Omental fat pad (tissue), 4 donors: ENCODE results near the gene TMEM120A. TPM values are rescaled to one million over a fixed set of nuclear protein-coding genes. Genes with fewer than 3 reads are reported as not detected.

ENCODE experiments used
- ATAC-seq: fragments of 150-250 bp; one replicate; pipeline ENCODE4 v1.9.1; 2016; ENCODE audit warnings: mild to moderate bottlenecking, moderate library complexity; ENCODE audit not compliant: low FRiP score
- DNase-seq: peaks from one replicate; pipeline ENCODE4 v3.0.0-alpha.2; 2019; ENCODE audit warnings: low spot score
- CTCF ChIP-seq, 3 donors: fragments of 450-650 bp; IDR thresholded peaks; one replicate each; pipeline ENCODE4 v1.5.1; 2016 to 2017; ENCODE audit warnings: antibody characterized with exemption in 3 of 3, mild to moderate bottlenecking in 3 of 3, moderate library complexity in 2 of 3
- total RNA-seq, 4 donors: library from RNA; depleted of rRNA; stranded (reverse); fragments of >200 nt; gene quantifications; one replicate each; pipeline ENCODE4 v1.1.0, GENCODE V29; 2016

TMEM120A gene
- total RNA-seq, 4 donors from 2014 or later: 34.9 to 104 (median 51.5) TPM

- ATAC-seq (no peak), DNase-seq (no peak)
- no peak for TF ChIP-seq CTCF (IDR thresholded peaks at IDR 0.05)
These were observed 6.4 kb downstream of the TMEM120A start for GRCh38 chr7:75987805-75988567.

- DNase-seq (no peak), ATAC-seq (no peak)
- TF ChIP-seq CTCF (IDR thresholded peaks at IDR 0.05): no peak
These were observed 7.2 kb downstream of the TMEM120A start for GRCh38 chr7:75987026-75987804.

GRCh38 chr7:75986147-75986781, 8.1 kb downstream of the TMEM120A start:
- no peak for TF ChIP-seq CTCF (IDR thresholded peaks at IDR 0.05)
- ATAC-seq (no peak), DNase-seq (no peak)

GRCh38 chr7:75985518-75986146, 8.8 kb downstream of the TMEM120A start:
- DNase-seq (no peak), ATAC-seq (no peak)
- TF ChIP-seq CTCF (IDR thresholded peaks at IDR 0.05): no peak

GRCh38 chr7:75985009-75985517, 9.3 kb downstream of the TMEM120A start:
- no peak for ATAC-seq
- no peak for TF ChIP-seq CTCF (IDR thresholded peaks at IDR 0.05)

GRCh38 chr7:75984130-75985008, 10.0 kb downstream of the TMEM120A start:
- ATAC-seq: no peak
- DNase-seq: no peak
- TF ChIP-seq CTCF (IDR thresholded peaks at IDR 0.05): no peak

More at GRCh38 chr7:75985009-75985517, 9.3 kb downstream of the TMEM120A start:
- DNase-seq: no peak
